GM13977 (cell line): ENCODE results near the gene JPH2.
"Not testable (repeated sequence)": the region's sequence is repeated elsewhere in the genome, so short reads cannot be mapped to it uniquely, and the experiment has no call there.

ENCODE experiments used
- DNase-seq: peaks from one replicate; pipeline ENCODE4 v3.0.0; 2012; ENCODE audit warnings: low spot score
- in situ Hi-C: fragments of 300-500 bp; cut with MboI; formaldehyde crosslinking; loops from one replicate; pipeline ENCODE4 v1.12.0; 2022; ENCODE audit warnings: low sequenced_read_pairs, low pct_unique_long_range_greater_than_20kb, mixed read lengths, inconsistent platforms; ENCODE audit not compliant: unreplicated experiment
- TF ChIP-seq, protein P1 (sequence below): IDR thresholded peaks from 2 replicates; pipeline ENCODE4 v1.5.1; 2012; ENCODE audit warnings: mild to moderate bottlenecking, control low read depth; ENCODE audit not compliant: insufficient read depth; ENCODE audit errors: extremely low read depth, missing control alignments

JPH2 gene

DNA sequence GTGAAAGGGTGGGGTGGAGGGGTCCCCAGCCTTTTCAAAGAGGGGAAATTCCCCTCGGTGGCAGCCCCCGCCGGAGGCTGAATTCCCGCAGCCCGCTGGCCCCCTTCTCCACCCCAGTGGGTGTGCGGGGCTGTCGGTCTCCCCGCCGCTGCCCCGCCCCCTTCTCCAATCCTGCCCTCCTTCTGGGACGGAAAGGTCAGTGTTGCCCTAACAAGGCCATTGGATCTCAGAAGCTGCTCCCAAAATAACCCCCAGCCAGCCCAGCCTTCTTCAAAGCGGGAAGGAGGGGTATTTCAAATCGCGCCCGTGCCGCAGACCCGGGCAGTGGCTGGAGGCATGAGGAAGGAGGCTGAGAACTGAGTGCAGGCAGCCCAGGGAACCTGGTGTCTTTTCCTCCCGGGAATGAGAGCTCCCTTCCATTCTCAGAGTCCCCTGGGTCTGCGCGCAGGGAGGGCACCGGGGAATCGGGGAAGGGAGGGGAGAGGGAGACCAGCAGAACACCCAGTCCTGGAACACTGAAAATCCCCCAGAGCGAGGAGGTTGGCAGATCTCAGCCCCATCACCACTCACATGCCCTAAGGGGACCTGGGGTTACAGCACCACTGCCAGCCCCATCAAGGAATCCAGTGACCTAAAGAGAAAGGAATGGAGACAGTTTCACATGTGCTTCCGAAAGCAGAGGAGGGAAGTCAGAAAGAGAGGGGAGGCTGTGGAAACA is at the start of gene JPH2:
Gene JPH2, minus strand, starts transcription at position 135 of the 718 bp plus-strand sequence. CDS start 483 bp downstream, outside the sequence.
- TF ChIP-seq, protein P1, sequence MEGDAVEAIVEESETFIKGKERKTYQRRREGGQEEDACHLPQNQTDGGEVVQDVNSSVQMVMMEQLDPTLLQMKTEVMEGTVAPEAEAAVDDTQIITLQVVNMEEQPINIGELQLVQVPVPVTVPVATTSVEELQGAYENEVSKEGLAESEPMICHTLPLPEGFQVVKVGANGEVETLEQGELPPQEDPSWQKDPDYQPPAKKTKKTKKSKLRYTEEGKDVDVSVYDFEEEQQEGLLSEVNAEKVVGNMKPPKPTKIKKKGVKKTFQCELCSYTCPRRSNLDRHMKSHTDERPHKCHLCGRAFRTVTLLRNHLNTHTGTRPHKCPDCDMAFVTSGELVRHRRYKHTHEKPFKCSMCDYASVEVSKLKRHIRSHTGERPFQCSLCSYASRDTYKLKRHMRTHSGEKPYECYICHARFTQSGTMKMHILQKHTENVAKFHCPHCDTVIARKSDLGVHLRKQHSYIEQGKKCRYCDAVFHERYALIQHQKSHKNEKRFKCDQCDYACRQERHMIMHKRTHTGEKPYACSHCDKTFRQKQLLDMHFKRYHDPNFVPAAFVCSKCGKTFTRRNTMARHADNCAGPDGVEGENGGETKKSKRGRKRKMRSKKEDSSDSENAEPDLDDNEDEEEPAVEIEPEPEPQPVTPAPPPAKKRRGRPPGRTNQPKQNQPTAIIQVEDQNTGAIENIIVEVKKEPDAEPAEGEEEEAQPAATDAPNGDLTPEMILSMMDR: no peak
- in situ Hi-C loops: no loop called here

DNA sequence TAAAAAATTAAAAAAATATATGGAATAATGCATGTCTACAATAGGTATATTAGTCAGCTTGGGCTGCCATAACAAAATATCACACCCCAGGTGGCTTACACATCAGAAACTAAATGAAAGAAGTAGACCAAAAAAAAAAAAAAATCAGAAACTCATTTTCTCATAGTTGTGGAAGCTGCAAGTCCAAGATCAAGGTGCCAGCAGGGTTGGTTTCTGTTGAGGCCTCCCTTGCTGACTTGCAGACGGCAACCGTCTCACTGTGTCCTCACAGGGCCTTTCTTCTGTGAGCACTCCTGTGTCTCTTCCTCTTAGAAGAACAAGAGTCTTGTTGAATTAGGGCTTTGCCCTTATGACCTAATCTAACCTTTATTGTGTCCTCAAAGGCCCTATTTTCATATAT is 48.7 kb upstream of the JPH2 start:
- no peak for DNase-seq
- in situ Hi-C loops: no loop called here
- TF ChIP-seq, protein P1: no peak

More for the DNA sequence above, at the start of gene JPH2:
- no peak for DNase-seq

DNA sequence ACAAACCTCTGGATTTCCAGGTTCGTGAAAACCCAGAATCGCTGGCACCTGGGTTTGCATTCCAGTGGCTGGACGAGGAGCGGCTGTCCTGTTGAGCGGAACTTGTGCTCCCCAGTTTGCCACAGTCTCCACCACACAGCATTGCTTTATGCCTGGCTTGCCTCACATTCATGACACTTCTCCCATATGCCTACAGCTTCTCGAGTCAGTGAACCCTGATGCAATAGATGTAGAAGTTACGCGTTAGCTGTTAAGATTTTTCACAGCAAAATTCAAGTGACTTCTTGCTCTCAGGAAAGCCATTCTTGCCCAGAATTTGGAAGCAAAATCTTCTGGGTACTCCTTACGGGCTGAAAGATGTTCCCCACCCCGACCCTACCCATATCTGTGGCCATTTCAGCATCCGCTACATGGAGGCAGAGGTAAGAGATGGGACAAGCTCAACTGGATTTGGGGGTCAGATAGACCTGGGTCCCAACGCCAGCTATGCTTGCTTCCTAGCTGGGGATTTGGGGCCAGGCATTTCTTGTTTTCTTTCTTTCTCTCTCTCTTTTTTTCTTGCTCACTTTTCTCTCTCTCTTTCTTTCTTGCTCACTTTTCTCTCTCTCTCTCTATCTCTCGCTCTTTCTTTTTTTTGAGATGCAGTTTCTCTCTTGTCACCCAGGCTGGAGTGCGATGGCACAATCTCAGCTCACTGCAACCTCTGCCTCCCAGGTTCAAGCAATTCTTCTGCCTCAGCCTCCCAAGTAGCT is 47.8 kb upstream of the JPH2 start:
- TF ChIP-seq, protein P1: no peak
- no peak for DNase-seq
- in situ Hi-C loops: no loop called here

DNA sequence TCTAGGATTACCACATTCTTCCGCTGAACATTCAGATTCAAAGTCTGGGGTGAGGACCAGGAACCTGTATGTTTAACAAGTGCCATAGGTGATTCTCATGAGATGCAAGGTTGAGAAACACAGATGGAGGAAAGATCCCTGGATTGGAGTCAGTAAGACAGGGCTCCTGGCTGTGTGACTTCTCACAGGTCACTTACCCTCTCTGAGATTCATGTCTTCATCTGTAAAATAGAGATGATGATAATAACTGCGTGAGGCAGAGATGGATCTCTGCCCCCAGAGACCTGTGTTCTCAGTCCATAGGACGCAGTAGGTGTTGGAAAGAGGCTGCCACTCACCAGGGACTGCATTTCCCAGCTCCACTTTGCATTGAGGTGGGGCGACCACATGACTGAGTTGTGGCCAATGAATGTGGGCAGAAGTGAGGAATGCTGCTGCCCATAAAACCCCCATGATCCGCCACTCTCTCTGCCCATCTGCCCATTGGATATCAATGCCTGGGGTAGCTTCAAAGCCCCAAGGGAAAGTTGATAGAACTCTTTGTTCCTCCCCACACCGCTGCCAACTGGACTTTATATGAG is 46.5 kb upstream of the JPH2 start:
- DNase-seq: no peak
- TF ChIP-seq, protein P1: no peak
- in situ Hi-C loops: no loop called here

DNA sequence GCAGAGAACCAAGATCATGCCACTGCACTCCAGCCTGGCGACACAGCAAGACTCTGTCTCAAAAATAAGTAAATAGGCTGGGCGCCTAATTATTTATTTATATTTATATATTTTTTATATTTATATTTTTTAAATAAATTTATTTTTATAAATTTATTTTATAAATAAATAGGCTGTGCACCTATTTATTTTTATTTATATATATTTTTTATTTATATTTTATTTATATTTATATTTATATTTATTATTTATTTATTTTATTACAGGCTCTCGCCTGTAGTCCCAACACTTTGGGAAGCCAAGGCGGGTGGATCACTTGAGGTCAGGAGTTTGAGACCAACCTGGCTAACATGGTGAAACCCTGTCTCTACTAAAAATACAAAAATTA is 45.5 kb upstream of the JPH2 start:
- in situ Hi-C loops: not testable (repeated sequence)

DNA sequence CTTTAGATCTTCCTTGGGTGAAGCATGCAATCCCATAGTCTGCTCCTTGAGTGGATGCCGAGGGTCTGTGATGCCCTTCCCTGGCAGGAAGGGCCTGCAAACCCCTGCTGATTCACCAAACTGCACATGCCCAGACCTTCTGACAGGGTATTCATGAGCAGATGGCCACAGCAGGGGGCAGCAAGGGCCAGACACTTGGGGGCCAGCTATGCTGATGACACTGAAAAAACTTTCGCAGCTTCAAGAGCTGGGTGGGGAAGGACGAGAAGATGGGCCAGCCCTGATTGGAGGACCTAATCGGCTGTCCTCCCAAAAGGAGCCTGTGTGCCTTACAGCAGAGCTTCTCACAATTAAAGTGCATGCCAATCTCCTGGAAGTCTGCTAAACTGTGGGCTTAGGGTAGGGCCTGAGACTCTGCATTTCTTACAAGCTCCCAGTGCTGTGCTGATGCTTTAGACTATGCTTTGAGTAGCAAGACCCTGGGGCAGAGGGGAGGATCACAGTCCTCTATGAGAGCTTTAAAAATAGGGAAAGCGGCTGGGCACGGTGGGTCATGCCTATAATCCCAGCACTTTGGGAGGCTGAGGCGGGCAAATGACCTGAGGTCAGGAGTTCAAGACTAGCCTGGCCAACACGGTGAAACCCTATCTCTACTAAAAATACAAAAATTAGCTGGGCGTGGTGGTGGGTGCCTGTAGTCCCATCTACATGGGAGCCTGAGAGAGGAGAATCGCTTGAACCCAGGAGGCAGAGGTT is 44.9 kb upstream of the JPH2 start:
- no peak for DNase-seq
- in situ Hi-C loops: no loop called here
- TF ChIP-seq, protein P1: no peak

More for the DNA sequence above, 45.5 kb upstream of the JPH2 start:
- DNase-seq: not testable (repeated sequence)

DNA sequence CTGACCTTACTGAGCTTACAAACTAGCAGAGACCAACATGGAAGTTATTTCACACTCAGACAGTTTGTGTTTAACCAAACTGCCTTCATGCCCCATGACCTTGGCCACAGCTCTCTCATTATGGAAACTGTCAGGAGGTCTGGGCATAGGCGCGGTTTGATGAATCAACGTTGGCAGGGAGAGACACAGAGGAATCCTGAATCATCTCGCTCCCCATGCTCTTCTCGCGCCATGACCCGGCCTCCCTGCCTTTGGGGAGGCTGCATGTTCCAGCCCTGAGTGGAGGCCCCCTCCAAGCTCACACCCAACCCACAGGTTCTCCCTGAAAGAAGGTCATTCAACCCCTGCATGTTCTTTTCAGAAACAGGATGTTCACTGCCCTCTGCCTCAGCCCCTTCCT is 44.2 kb upstream of the JPH2 start:
- TF ChIP-seq, protein P1: no peak
- in situ Hi-C loops: no loop called here
- no peak for DNase-seq
